GM19025 (cell line): ENCODE measurements around the gene MADD.
"Not testable (repeated sequence)": the region's sequence is repeated elsewhere in the genome, so short reads cannot be mapped to it uniquely, and the experiment has no call there.

Experiments used
- ATAC-seq: cut with Tn5 transposase; IDR thresholded peaks from one replicate; pipeline ENCODE4 v1.9.1; 2021; ENCODE audit warnings: mild to moderate bottlenecking, low read depth, moderate library complexity; ENCODE audit not compliant: unreplicated experiment

MADD gene

DNA sequence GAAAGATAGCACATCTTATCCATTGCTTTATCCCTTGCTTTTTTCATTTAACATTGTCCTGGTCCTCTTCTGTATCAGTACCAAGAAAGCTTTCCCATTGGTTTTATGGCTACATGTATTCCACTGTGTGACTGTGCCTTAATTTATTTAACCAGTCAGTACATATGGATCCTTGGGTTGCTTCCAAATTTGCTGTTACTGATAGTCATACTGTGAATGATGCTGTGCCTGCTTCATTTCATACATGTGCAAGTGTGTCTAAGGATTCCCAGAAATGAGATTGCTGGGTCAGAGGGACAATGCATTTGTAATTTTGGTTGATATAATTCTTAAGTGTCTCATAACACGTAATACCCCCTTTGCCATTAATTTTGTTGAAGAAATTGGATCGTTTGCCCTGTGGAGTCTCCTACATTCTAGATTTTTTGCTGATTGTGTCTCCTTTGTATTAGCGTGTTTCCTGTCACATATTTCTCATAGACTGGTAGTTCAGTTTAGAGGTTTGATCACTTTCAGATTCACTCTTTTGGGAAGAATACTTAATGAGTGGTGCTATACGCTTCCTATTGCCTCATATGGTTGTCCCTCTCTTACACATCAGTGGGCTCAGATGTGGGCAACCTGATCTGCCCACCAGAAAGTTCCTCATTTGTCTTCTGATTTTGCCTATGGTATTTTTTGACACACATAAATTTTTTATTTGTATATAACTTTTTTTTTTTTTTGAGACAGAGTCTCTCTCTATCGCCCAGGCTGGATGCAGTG, 47.3 kb downstream of the MADD start:
- ATAC-seq = no peak

DNA sequence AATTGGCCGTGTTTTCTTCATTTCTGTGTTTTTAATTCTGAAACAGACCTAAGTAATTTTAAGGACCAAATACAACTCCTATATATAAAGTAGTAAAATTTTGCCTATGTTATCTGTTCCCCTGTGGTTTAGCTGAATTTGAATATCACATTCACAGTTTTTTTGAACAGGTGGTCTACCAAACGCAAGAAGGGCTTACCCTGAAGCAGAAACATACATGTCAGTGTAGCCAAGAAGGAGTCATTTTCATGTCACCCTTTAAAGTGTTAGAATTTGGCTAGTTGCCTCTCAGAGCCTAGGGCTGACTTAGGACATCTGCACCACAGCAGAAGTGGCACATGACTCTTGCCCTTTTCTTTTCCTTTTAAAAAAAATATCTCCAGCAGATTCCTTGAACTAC, 48.2 kb downstream of the MADD start:
- no peak for ATAC-seq

DNA sequence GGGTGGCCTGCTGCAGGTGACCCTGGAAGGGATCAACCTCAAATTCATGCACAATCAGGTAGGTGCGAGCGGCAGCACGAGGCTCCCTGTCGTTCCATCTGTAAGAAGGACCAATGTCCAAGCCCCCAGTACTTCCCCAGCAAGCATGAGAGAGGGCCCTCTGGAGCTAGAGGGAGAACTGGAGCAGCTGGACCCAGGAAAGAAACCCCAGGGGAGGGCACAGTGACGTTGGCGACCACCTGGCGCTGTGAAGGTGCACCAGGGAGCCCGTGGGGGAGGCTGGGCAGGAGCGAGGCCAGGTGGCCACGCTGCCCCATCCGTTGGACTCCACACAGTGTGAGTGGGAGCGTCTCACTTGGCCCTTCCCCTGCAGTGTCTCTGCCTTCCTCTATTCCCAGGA, 54.6 kb downstream of the MADD start:
- no peak for ATAC-seq

DNA sequence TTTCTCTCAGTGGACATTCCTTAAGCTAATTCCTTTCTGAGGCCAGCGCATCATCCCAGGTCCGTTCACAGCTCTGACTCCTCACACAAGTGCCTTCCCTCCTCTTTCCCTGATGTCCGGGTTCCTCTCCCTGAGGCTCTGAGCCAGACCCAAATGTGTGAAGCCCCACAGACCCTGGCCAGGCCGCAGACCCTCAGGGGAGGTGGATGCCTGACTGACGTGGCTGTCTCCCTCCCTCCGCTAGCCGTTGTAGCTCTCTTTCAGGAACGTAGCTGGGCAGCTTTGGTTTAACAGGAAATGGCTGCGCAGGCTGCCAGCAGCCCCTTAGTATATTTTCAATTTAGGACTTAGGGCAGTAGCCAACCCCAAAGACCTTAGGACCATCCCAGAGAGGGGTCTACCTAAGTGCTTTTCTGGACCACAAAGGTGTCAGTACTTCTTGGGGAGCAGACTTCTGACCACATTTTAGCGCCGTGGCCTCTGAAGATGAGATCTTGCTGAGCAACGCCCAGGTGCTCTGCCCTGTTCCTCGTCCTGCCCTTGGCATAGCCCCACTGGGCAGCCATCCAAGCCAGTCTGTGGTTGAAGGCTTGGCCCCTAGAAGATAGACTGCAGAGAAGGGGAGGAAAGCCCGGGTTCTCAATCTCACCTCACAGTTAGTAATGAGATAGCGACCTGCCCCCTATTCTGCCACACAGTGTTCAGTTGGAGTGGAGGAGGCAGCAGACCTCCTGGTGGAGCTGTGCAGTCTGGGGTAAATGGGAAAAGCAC, 55.5 kb downstream of the MADD start:
- no peak for ATAC-seq

DNA sequence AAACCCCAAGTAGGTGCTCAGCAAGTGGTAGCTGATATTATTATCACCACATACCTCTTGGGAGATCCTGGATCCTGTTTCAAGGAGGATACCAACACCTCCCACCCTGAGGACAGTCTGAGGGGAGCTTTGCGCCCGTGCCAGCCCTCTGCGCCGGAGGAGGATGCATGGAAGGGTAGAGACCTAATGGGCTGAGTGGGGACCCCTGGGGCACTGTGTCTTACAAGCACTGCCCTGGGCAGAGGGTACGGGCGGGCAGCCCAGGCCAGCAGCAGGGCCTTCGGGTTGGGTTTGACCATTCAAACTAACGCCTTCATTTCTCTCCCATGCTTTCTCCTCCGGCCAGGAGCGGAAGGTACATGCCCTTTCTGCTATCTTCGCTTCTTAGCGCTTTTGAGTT, 56.3 kb downstream of the MADD start:
- ATAC-seq = no peak

DNA sequence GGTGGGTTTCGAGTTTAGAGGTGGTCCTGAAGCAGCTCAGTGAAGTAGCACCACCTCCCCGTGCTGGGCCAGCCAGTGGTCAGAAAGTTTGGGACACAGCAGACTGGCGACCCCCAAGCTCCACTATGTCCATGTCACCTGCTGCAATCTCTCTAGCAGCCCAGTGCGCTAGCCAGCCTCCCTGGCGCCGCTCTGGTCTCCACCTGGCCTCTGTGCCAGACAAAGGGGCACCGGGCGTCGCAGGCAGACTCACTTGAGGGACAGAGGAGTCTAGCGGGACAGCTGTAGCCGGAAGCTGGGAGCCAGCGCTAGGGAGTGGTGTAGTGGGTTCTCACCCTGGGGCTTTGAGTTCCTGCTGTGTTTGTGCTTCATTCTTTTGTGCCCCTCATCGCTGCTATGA, 57.1 kb downstream of the MADD start:
- ATAC-seq = no peak

DNA sequence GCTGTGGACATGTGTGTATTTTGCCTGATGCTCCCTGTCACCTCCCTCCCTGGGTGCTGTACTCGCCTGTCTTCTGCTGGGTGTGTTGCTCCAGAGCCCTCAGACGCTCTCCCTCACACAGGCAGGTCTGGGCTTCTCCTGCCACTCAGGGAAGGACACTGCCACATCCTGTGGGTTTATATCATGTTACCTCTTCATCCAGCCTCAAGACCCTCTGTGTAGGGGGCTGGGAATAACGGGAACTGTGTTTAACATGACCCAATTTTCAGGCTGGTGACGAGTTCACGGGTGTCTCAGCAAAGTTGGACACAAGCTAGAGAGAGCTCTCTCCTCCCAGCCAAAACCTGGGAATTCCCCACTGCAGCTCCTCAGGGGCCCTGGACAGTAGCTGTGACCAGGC, 58.0 kb downstream of the MADD start:
- no peak for ATAC-seq

DNA sequence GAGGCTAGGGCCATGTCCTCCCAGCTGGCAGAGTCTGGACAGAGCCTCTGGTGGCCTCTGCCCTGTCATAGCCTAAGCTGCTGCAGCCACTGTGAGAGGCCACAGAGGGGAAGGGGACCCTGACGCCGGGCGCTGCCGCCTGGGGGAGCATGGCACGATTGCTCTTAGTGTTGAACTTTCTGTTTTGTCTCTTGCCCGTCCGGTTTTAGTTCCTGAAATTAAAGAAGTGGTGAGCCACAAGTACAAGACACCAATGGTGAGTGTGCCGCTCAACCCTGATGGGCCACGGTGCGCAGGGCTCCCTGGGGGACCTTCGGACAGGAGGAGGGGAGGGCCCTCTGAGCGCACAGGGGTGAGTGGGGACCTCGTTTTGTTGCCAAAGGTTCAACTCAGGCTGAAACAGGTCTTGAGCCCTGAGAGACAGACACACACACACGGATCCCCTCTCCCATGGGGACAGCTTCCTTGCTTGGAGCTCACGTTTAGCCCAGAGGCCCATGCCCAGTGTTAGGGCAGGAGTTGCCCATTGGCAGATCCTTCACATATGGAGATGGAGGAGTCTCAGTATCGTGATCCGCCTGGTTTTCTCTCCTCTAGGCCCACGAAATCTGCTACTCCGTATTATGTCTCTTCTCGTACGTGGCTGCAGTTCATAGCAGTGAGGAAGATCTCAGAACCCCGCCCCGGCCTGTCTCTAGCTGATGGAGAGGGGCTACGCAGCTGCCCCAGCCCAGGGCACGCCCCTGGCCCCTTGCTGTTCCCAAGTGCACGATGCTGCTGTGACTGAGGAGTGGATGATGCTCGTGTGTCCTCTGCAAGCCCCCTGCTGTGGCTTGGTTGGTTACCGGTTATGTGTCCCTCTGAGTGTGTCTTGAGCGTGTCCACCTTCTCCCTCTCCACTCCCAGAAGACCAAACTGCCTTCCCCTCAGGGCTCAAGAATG, 58.8 kb downstream of the MADD start:
- ATAC-seq = peak; percentile 73

GRCh38 chr11:47329431-47329986, 59.6 kb downstream of the MADD start:
- no peak for ATAC-seq

DNA sequence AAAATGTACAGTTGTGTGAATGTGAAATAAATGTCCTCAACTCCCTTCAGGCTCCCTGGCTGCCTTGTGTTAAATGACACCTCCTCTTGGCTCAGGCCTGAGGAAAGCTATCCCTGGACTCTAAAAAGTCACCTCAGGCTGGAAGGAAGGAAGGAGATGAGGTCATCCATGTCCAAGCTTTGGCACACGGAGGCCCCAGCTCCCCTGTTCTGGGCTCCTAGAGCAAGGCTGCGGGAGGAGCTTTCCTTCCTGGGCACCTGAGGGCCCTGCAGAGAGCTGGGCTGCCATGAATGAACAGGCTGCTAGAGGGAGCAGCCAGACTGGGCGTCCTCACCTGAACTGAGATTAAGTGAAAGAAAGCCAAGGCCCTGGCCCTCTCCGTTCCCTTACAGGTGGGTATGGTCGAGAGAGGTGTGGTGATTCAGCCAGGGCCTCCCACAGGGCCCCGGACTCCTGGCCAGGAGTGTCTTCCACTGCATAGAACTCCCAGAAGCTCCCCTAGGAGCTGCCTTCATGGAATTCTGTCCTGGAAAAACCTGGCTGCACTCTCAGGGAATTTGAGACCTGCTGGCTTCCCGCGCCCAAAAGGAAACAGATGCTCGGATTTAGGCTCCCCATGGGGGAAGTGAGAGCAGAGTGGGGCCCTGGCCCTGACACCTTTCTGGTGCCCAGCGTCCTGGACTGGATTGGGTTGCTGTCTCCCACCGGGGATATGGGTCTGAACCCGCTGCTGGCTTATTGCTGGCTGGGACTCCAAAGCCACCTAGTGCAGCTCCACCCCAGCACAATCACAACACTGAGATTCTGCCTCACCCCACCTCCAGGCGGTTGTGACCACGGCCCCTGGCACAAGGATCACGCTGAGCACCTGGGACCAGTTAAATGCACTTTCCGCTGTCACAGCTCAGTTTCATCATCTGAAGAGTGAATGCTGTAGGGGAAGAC, 60.3 kb downstream of the MADD start:
- ATAC-seq = no peak

DNA sequence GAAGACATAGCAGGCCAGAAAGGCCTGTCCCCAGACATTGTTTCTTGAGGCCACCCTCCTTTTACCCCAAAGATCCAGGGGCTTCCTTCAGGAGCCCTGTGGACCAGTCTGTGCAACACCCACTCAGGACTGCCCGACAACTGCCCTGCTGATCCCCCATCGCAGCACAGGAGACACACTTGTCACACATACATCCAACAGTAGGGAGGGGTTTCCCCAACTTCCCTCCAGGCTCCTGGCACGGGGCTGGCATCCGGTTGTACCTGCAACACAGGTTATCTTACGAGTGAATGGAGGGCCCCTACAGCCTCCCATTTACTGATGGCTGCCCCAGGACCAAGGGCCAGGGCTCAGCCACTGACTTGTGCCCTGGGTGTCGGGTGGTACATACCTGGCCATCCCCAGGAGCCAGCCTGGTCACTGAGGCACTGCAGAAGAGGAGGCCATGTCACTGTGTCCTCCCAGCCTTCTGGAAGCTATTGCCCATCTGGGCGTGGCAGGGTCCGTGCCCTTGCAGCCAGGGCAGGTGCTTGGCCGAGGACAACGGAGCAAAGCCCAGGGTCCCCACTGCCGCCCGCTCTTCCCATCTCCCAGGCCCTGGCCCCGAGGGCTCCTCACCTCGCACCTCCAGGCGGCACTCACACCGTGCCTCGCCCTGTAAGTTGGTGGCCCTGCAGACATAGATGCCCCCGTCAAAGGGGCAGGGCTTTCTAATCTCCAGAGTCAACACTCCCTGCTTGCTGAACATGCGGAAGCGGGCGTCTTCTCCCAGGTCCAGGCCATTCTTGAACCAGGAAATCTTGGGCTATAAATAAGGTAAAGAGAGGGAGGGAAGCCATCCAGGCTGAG, 61.7 kb downstream of the MADD start:
- ATAC-seq = no peak

GRCh38 chr11:47332303-47332711, 62.4 kb downstream of the MADD start:
- ATAC-seq = no peak

DNA sequence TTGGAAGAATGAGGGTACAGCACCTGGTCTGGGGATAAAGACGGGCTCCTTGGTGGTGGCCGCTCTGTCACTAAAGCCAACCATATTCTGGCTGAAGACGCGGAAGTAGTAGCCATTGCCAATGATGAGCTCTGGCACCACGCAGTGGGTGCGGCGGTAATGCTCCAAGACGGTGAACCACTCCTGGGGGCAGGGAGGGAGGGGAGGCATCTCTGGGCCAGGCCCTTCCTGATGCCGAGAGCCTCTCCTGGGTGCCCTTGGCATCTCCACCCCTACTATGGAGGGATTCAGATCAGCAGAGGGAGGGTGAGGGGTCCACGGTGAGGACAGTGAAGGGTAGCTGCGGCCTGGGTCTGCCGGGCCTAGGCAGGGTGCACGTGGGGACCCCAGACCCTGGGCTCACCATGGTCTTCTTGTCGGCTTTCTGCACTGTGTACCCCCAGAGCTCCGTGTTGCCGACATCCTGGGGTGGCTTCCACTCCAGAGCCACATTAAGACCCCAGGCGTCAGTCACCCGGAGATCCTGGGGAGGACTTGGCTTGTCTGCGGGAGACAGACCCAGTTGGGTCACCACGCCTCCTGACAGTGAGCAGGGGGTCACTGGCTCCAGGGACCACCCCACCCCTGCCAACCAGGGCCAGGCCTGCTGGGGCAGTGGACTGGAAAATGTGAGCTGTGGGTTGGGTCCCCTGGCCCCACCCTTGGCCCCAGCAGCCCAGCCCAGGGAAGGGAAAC, 63.0 kb downstream of the MADD start:
- no peak for ATAC-seq

DNA sequence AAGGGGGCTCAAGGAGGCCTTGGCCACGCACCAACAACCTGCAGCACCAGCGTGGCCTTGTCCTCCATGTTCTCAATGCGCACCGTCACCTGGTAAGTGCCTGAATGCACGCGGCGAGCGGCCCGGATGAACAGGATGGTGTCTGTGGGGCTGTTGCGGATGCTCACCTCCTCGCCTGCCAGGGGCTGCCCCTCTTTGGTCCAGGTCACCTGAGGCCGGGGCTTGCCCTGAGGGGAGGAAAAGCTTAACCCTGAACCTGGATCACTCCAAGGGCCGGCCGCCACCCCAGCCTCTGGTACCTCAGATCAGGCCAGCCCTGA, 63.6 kb downstream of the MADD start:
- ATAC-seq = no peak

GRCh38 chr11:47333886-47334443, 64.0 kb downstream of the MADD start:
- ATAC-seq = no peak

- not testable (repeated sequence) for ATAC-seq
These were observed 64.9 kb downstream of the MADD start for GRCh38 chr11:47334699-47335411.

DNA sequence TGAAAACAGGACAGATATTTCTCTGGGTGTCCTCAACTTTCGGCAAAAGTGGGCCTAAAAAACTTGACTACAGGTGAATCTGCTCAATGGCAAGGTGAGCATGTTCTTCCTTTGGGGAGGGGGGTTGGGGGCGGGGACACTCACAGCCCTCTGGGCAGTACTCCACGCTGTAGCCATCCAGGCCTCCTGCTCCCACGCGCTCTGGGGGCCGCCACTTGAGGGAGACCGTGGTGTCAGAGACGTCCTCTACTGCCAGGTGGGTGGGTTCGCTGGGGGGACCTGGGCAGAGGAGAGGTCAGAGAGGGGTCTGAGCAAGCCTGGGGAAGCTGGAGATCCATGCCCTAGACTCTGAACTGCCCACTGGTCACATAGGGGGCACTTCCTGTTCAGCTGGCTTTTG, 65.8 kb downstream of the MADD start:
- no peak for ATAC-seq
